ENCODE results near the gene HPCAL1. TPM values are rescaled to one million over a fixed set of nuclear protein-coding genes. Genes with fewer than 3 reads are reported as not detected.

Gene HPCAL1
- total and polyA plus RNA-seq, 2 experiments from 2014 or later, result 8.3 to 25.4 TPM

DNA sequence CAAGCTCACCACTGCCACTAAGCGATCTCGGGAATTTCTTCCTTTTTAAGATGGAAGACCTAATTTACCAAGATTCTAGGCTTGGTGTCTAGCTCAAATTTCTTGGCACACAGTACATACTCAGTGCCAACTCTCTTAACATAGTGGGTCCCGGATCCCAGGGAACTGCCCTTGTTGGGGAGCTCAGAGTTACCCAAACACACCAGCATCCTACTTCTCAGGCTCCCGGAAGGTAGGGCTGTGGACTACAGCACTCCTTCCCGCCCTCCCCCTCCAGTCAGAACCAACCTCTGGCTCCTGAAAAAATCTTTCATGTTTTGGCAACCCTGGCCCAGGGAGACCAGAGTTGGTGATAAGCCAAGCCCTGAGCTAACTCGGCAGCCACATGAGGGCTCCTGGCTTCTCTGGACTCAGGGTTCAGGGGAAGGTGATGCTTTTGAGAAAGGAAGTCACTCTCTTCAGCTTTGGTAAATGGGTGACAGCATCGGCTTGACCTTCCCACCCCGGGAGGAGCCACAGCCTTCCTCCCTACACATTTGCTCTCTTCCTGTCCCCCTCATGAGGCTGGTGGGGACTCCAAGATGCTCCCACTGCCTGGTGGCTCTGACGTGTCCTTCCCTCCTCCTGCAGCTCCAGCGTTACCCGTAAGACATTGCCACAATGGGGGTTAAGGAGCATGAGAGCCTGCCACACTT is 136.6 kb downstream of the HPCAL1 start:
- Mint-ChIP-seq H3K9me3 (no peaks in the 10 kb centered on the region), H3K4me1 (no peaks in the 10 kb centered on the region), H3K36me3 (ENCODE audit: low read depth) (peaks cover 54% of the 10 kb centered on the region), H3K27ac (no peak overlapping the region), H3K4me3 (no peak overlapping the region), H3K27me3 (ENCODE audit: insufficient read depth, low read depth, poor library complexity) (peaks cover 10% of the 10 kb centered on the region)
- H3K4me3 ChIP-seq, result no peak overlapping the region
- no peaks in the 10 kb centered on the region for H3K79me2 ChIP-seq (replicated peaks; ENCODE audit: insufficient read depth)
- TF ChIP-seq NANOG (IDR thresholded peaks at IDR 0.05; ENCODE audit: borderline replicate concordance) (no peak), STAT1 (IDR thresholded peaks at IDR 0.05; ENCODE audit: unreplicated experiment) (no peak), EZH2phosphoT487 (IDR thresholded peaks at IDR 0.05; ENCODE audit: unreplicated experiment) (no peak), POLR2AphosphoS5 (IDR thresholded peaks at IDR 0.05; ENCODE audit: low read depth) (no peak), JUNB (IDR thresholded peaks at IDR 0.05; ENCODE audit: unreplicated experiment) (no peak), EZH2 (IDR thresholded peaks at IDR 0.05; ENCODE audit: low read depth, unreplicated experiment) (no peak)
- TF ChIP-seq, protein P1, sequence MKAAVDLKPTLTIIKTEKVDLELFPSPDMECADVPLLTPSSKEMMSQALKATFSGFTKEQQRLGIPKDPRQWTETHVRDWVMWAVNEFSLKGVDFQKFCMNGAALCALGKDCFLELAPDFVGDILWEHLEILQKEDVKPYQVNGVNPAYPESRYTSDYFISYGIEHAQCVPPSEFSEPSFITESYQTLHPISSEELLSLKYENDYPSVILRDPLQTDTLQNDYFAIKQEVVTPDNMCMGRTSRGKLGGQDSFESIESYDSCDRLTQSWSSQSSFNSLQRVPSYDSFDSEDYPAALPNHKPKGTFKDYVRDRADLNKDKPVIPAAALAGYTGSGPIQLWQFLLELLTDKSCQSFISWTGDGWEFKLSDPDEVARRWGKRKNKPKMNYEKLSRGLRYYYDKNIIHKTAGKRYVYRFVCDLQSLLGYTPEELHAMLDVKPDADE (IDR thresholded peaks at IDR 0.05), result no peak
- TF ChIP-seq, protein P2, sequence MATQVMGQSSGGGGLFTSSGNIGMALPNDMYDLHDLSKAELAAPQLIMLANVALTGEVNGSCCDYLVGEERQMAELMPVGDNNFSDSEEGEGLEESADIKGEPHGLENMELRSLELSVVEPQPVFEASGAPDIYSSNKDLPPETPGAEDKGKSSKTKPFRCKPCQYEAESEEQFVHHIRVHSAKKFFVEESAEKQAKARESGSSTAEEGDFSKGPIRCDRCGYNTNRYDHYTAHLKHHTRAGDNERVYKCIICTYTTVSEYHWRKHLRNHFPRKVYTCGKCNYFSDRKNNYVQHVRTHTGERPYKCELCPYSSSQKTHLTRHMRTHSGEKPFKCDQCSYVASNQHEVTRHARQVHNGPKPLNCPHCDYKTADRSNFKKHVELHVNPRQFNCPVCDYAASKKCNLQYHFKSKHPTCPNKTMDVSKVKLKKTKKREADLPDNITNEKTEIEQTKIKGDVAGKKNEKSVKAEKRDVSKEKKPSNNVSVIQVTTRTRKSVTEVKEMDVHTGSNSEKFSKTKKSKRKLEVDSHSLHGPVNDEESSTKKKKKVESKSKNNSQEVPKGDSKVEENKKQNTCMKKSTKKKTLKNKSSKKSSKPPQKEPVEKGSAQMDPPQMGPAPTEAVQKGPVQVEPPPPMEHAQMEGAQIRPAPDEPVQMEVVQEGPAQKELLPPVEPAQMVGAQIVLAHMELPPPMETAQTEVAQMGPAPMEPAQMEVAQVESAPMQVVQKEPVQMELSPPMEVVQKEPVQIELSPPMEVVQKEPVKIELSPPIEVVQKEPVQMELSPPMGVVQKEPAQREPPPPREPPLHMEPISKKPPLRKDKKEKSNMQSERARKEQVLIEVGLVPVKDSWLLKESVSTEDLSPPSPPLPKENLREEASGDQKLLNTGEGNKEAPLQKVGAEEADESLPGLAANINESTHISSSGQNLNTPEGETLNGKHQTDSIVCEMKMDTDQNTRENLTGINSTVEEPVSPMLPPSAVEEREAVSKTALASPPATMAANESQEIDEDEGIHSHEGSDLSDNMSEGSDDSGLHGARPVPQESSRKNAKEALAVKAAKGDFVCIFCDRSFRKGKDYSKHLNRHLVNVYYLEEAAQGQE (IDR thresholded peaks at IDR 0.05; ENCODE audit: unreplicated experiment), result no peak
- peaks cover 15% of the 10 kb centered on the region; the same call in 1 of the 2 replicates for H3K36me3 ChIP-seq (ENCODE audit: insufficient read depth)
- ATAC-seq (no peak), DNase-seq (ENCODE audit: low spot score) (no peak)
- H3K27ac ChIP-seq (ENCODE audit: low read depth), result no peak overlapping the region
- H3K4me1 ChIP-seq (ENCODE audit: insufficient read depth), result no peaks in the 10 kb centered on the region
- no peaks in the 10 kb centered on the region for H3F3A ChIP-seq (replicated peaks; ENCODE audit: low read depth)
- H3K9me2 ChIP-seq (ENCODE audit: insufficient read depth), result no peaks in the 10 kb centered on the region
- no peak overlapping the region for H2AFZ ChIP-seq
- H3K27me3 ChIP-seq (ENCODE audit: insufficient read depth), result no peaks in the 10 kb centered on the region
- H4K20me1 ChIP-seq (replicated peaks; ENCODE audit: insufficient read depth), result no peaks in the 10 kb centered on the region
- H3K4me2 ChIP-seq, result no peak overlapping the region

DNA sequence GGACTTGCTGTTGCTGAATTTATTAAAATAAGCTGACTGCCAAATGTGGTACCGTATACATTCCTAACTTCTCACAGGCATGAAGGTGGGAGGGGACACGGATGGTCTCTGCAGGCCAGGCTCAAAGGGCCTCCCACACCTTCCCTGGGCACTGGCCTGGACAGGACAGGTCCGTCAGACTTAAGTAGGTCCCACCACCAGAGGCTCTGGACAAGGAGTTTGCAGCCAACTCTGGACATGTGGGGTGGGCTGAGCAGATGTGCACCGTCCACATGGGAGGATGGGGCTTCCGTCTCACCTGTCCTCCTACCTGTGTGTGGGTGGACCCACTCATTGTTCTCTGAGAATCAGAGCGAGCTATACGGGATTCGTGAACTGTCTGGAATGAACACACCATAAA is 137.3 kb downstream of the HPCAL1 start:
- Histone ChIP-seq H3K9me2 (ENCODE audit: insufficient read depth) (no peaks in the 10 kb centered on the region), H2AFZ (no peak overlapping the region), H3K79me2 (replicated peaks; ENCODE audit: insufficient read depth) (peaks cover 4% of the 10 kb centered on the region), H3K27ac (ENCODE audit: low read depth) (no peak overlapping the region), H3K4me2 (no peak overlapping the region), H3K27me3 (ENCODE audit: insufficient read depth) (no peaks in the 10 kb centered on the region), H3K36me3 (ENCODE audit: insufficient read depth) (peaks cover 16% of the 10 kb centered on the region; the same call in 1 of the 2 replicates), H4K20me1 (replicated peaks; ENCODE audit: insufficient read depth) (0 out of 2 replicates have a peak, but pooled peaks cover 3% of the 10 kb centered on the region), H3K4me1 (ENCODE audit: insufficient read depth) (no peaks in the 10 kb centered on the region), H3K4me3 (no peak overlapping the region), H3F3A (replicated peaks; ENCODE audit: low read depth) (no peaks in the 10 kb centered on the region)
- ATAC-seq, result no peak
- Mint-ChIP-seq H3K36me3 (ENCODE audit: low read depth) (peaks cover 60% of the 10 kb centered on the region), H3K4me1 (no peaks in the 10 kb centered on the region), H3K4me3 (no peak overlapping the region), H3K27me3 (ENCODE audit: insufficient read depth, low read depth, poor library complexity) (peaks cover 5% of the 10 kb centered on the region), H3K9me3 (no peaks in the 10 kb centered on the region), H3K27ac (no peak overlapping the region)
- TF ChIP-seq STAT1 (IDR thresholded peaks at IDR 0.05; ENCODE audit: unreplicated experiment) (no peak), EZH2phosphoT487 (IDR thresholded peaks at IDR 0.05; ENCODE audit: unreplicated experiment) (no peak), NANOG (IDR thresholded peaks at IDR 0.05; ENCODE audit: borderline replicate concordance) (no peak), JUNB (IDR thresholded peaks at IDR 0.05; ENCODE audit: unreplicated experiment) (no peak), CREB1 (CRISPR knock-in tag; IDR thresholded peaks at IDR 0.05; ENCODE audit: low read depth) (no peak), POLR2AphosphoS5 (IDR thresholded peaks at IDR 0.05; ENCODE audit: low read depth) (no peak)
- TF ChIP-seq, protein P3, sequence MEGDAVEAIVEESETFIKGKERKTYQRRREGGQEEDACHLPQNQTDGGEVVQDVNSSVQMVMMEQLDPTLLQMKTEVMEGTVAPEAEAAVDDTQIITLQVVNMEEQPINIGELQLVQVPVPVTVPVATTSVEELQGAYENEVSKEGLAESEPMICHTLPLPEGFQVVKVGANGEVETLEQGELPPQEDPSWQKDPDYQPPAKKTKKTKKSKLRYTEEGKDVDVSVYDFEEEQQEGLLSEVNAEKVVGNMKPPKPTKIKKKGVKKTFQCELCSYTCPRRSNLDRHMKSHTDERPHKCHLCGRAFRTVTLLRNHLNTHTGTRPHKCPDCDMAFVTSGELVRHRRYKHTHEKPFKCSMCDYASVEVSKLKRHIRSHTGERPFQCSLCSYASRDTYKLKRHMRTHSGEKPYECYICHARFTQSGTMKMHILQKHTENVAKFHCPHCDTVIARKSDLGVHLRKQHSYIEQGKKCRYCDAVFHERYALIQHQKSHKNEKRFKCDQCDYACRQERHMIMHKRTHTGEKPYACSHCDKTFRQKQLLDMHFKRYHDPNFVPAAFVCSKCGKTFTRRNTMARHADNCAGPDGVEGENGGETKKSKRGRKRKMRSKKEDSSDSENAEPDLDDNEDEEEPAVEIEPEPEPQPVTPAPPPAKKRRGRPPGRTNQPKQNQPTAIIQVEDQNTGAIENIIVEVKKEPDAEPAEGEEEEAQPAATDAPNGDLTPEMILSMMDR (conservative IDR thresholded peaks at IDR 0.05; ENCODE audit: low read depth in 2 of 2), result no peak
- TF ChIP-seq, protein P2 (IDR thresholded peaks at IDR 0.05; ENCODE audit: unreplicated experiment), result no peak
- DNase-seq (ENCODE audit: low spot score), result no peak

Data from GM23338 (cell line).